Activated effector memory CD4-positive, alpha-beta T cell treated with anti-CD3 and anti-CD28 coated beads, Interleukin-2, amount 50 U/mL, for 16 hours (primary cell): ENCODE results near the gene TCERG1.

Experiments
- DNase-seq: peaks from one replicate; pipeline ENCODE4 v3.0.0-alpha.2; 2020

The TCERG1 gene

GRCh38 chr5:146446861-146447733 lies at the start of gene TCERG1:
TSS of gene TCERG1 (plus strand) at chr5:146447333. CDS start at chr5:146447350, 17 bp downstream.
- peak; percentile 99 for DNase-seq

- no peak for DNase-seq
Observed at GRCh38 chr5:146398826-146399225, 48.3 kb upstream of the TCERG1 start.

- DNase-seq: no peak
Observed at GRCh38 chr5:146399481-146399880, 47.7 kb upstream of the TCERG1 start.

GRCh38 chr5:146400201-146400600 lies 46.9 kb upstream of the TCERG1 start:
- no peak for DNase-seq

GRCh38 chr5:146401021-146401420 lies 46.1 kb upstream of the TCERG1 start:
- no peak for DNase-seq

GRCh38 chr5:146402949-146403348 lies 44.2 kb upstream of the TCERG1 start:
- DNase-seq: no peak

GRCh38 chr5:146409054-146409671 lies 38.0 kb upstream of the TCERG1 start:
- no peak for DNase-seq

GRCh38 chr5:146410272-146410671 lies 36.9 kb upstream of the TCERG1 start:
- no peak for DNase-seq

- DNase-seq: no peak
Observed at GRCh38 chr5:146419696-146420095, 27.4 kb upstream of the TCERG1 start.

GRCh38 chr5:146425023-146425422 lies 22.1 kb upstream of the TCERG1 start:
- DNase-seq: no peak

GRCh38 chr5:146426305-146426704 lies 20.8 kb upstream of the TCERG1 start:
- no peak for DNase-seq

GRCh38 chr5:146426853-146427618 lies 20.1 kb upstream of the TCERG1 start:
- DNase-seq: no peak

GRCh38 chr5:146427619-146427997 lies 19.5 kb upstream of the TCERG1 start:
- DNase-seq: no peak

GRCh38 chr5:146428658-146429057 lies 18.5 kb upstream of the TCERG1 start:
- no peak for DNase-seq

GRCh38 chr5:146440353-146440752 lies 6.8 kb upstream of the TCERG1 start:
- DNase-seq: no peak

GRCh38 chr5:146440870-146441495 lies 6.2 kb upstream of the TCERG1 start:
- no peak for DNase-seq

GRCh38 chr5:146441896-146442295 lies 5.2 kb upstream of the TCERG1 start:
- DNase-seq: no peak

- no peak for DNase-seq
Observed at GRCh38 chr5:146447734-146448380, 724 bp downstream of the TCERG1 start.

GRCh38 chr5:146448783-146449519 lies 1.8 kb downstream of the TCERG1 start:
- no peak for DNase-seq

GRCh38 chr5:146450002-146450401 lies 2.9 kb downstream of the TCERG1 start:
- DNase-seq: no peak

GRCh38 chr5:146451411-146451810 lies 4.3 kb downstream of the TCERG1 start:
- DNase-seq: no peak

- no peak for DNase-seq
Observed at GRCh38 chr5:146457431-146457830, 10.3 kb downstream of the TCERG1 start.
